ENCODE measurements around the gene CD53. TPM values are rescaled to one million over a fixed set of nuclear protein-coding genes. Genes with fewer than 3 reads are reported as not detected.

CD53 gene
- total RNA-seq, 1 experiment from 2014 or later: 0.96 TPM

DNA sequence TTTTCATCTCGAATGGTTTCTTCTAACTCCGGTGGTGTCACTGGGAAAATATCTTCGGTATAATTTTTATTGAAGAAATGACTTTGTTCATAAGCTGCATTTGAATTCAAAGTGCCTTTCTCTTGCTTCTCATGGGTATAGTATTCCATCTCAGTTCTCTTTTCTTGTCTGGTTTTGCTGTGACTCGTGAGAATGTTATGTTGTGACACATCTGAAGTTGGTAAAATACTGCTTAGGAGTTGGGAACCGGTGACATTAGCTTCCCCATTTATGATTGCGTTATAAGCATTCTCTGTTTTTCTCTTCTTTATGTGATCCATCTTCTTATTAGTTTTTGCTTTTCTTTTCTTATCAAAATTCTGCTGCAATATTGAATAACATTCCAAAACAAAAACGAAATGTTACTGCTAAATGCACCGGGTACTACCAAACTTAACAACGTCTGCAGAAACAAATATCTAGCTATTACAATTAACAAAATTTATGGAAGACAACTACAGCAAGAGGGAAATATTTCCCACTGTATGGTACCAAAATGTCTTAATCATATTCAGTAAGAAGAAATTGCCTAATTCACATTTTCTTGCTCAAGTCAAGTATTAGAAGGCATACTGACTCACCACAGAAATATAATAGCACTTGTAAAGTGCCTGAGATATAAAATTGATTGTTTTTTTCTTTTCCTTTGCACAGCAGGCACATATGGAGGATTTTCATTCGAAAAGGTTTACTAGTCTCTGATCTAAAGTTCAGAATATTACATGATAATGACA is 75.3 kb downstream of the CD53 start:
- H3K9ac ChIP-seq (ENCODE audit: low read length): no peak overlapping the region
- intact Hi-C loops (cut with micrococcal nuclease): no loop called here
- H3K9me2 ChIP-seq (ENCODE audit: insufficient read depth): no peaks in the 10 kb centered on the region
- H3K4me2 ChIP-seq (ENCODE audit: low read length): no peak overlapping the region
- POLR2A ChIA-PET: no interaction called here
- H3K36me3 ChIP-seq (ENCODE audit: control insufficient read depth in 1 of 2, insufficient read depth in 2 of 2, low read length in 2 of 2): peaks cover 0 to 6% of the 10 kb centered on the region in 2 experiments; a peak in 2 of 4 replicates
- no TSS peak for BruUV-seq (replicated peaks)
- no peak for DNase-seq (ENCODE audit: low read depth, low spot score)
- CTCF ChIA-PET: no interaction called here
- H2AFZ ChIP-seq (ENCODE audit: low read depth, low read length, poor library complexity, severe bottlenecking): no peak overlapping the region
- 0 out of 2 replicates have a peak, but pooled peaks cover 4% of the 10 kb centered on the region for H3K79me2 ChIP-seq (ENCODE audit: insufficient read depth, low read length)
- RAD21 ChIA-PET (ENCODE audit: low non-redundant PET in 1 of 2, low total read pairs in 2 of 2, uncharacterized antibody in 2 of 2, unreplicated experiment in 2 of 2): no interaction called here
- H3K27me3 ChIP-seq (ENCODE audit: insufficient read depth, low read length): no peaks in the 10 kb centered on the region
- no peak for ATAC-seq
- no peak overlapping the region for H3K27ac ChIP-seq (ENCODE audit: low read depth, low read length)
- H3K4me1 ChIP-seq (ENCODE audit: control insufficient read depth in 1 of 2, insufficient read depth in 2 of 2, low read length in 2 of 2): no peaks in the 10 kb centered on the region
- H3K9me3 ChIP-seq (ENCODE audit: control insufficient read depth in 1 of 2, insufficient read depth in 1 of 2, low read depth in 1 of 2, low read length in 2 of 2): no peaks in the 10 kb centered on the region
- TF ChIP-seq ELF1 (IDR thresholded peaks at IDR 0.05; ENCODE audit: borderline replicate concordance, low read depth): no peak
- TF ChIP-seq CBX3 (IDR thresholded peaks at IDR 0.05; ENCODE audit: low read depth): no peak
- TF ChIP-seq TCF7L2 (IDR thresholded peaks at IDR 0.05; ENCODE audit: borderline replicate concordance, extremely low read depth, insufficient read depth, insufficient read length): no peak
- TF ChIP-seq CEBPB (IDR thresholded peaks at IDR 0.05; ENCODE audit: low read depth): no peak
- TF ChIP-seq POLR2A (IDR thresholded peaks at IDR 0.05; ENCODE audit: borderline replicate concordance, extremely low read depth, insufficient read depth, insufficient read length): no peak
- TF ChIP-seq, protein P1, sequence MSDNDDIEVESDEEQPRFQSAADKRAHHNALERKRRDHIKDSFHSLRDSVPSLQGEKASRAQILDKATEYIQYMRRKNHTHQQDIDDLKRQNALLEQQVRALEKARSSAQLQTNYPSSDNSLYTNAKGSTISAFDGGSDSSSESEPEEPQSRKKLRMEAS (IDR thresholded peaks at IDR 0.05): no peak
- TF ChIP-seq RAD21 (IDR thresholded peaks at IDR 0.05; ENCODE audit: low read depth): no peak
- TF ChIP-seq FOSL1 (IDR thresholded peaks at IDR 0.05; ENCODE audit: low read depth): no peak
- TF ChIP-seq ZNF274 (IDR thresholded peaks at IDR 0.05; ENCODE audit: low read depth, low read length): no peak
- no peak for TF ChIP-seq SRF (IDR thresholded peaks at IDR 0.05; ENCODE audit: low read depth)
- TF ChIP-seq, protein P2, sequence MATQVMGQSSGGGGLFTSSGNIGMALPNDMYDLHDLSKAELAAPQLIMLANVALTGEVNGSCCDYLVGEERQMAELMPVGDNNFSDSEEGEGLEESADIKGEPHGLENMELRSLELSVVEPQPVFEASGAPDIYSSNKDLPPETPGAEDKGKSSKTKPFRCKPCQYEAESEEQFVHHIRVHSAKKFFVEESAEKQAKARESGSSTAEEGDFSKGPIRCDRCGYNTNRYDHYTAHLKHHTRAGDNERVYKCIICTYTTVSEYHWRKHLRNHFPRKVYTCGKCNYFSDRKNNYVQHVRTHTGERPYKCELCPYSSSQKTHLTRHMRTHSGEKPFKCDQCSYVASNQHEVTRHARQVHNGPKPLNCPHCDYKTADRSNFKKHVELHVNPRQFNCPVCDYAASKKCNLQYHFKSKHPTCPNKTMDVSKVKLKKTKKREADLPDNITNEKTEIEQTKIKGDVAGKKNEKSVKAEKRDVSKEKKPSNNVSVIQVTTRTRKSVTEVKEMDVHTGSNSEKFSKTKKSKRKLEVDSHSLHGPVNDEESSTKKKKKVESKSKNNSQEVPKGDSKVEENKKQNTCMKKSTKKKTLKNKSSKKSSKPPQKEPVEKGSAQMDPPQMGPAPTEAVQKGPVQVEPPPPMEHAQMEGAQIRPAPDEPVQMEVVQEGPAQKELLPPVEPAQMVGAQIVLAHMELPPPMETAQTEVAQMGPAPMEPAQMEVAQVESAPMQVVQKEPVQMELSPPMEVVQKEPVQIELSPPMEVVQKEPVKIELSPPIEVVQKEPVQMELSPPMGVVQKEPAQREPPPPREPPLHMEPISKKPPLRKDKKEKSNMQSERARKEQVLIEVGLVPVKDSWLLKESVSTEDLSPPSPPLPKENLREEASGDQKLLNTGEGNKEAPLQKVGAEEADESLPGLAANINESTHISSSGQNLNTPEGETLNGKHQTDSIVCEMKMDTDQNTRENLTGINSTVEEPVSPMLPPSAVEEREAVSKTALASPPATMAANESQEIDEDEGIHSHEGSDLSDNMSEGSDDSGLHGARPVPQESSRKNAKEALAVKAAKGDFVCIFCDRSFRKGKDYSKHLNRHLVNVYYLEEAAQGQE (IDR thresholded peaks at IDR 0.05; ENCODE audit: low read depth): no peak
- TF ChIP-seq SP1 (IDR thresholded peaks at IDR 0.05; ENCODE audit: low read depth): no peak
- no peak for TF ChIP-seq ZFX (IDR thresholded peaks at IDR 0.05)
- TF ChIP-seq, protein P3, sequence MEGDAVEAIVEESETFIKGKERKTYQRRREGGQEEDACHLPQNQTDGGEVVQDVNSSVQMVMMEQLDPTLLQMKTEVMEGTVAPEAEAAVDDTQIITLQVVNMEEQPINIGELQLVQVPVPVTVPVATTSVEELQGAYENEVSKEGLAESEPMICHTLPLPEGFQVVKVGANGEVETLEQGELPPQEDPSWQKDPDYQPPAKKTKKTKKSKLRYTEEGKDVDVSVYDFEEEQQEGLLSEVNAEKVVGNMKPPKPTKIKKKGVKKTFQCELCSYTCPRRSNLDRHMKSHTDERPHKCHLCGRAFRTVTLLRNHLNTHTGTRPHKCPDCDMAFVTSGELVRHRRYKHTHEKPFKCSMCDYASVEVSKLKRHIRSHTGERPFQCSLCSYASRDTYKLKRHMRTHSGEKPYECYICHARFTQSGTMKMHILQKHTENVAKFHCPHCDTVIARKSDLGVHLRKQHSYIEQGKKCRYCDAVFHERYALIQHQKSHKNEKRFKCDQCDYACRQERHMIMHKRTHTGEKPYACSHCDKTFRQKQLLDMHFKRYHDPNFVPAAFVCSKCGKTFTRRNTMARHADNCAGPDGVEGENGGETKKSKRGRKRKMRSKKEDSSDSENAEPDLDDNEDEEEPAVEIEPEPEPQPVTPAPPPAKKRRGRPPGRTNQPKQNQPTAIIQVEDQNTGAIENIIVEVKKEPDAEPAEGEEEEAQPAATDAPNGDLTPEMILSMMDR (IDR thresholded peaks at IDR 0.05 in 2 of 3, conservative IDR thresholded peaks at IDR 0.05 in 1 of 3; ENCODE audit: borderline replicate concordance in 1 of 3, insufficient read depth in 1 of 3, low read depth in 2 of 3, low read length in 2 of 3): no peak
- TF ChIP-seq EGR1 (IDR thresholded peaks at IDR 0.05; ENCODE audit: low read depth): no peak
- no peak overlapping the region for H3K4me3 ChIP-seq (replicated peaks in 1 of 2; ENCODE audit: low read depth in 1 of 2, low read length in 2 of 2)
- H4K20me1 ChIP-seq (ENCODE audit: insufficient read depth): no peaks in the 10 kb centered on the region

All from HCT116 (cell line).